HG02642 (cell line): ENCODE results near the gene ZNF530.

Experiments used
- ATAC-seq: cut with Tn5 transposase; IDR thresholded peaks from one replicate; pipeline ENCODE4 v1.9.1; 2021; ENCODE audit warnings: mild to moderate bottlenecking; ENCODE audit not compliant: unreplicated experiment, poor library complexity

The ZNF530 gene

DNA sequence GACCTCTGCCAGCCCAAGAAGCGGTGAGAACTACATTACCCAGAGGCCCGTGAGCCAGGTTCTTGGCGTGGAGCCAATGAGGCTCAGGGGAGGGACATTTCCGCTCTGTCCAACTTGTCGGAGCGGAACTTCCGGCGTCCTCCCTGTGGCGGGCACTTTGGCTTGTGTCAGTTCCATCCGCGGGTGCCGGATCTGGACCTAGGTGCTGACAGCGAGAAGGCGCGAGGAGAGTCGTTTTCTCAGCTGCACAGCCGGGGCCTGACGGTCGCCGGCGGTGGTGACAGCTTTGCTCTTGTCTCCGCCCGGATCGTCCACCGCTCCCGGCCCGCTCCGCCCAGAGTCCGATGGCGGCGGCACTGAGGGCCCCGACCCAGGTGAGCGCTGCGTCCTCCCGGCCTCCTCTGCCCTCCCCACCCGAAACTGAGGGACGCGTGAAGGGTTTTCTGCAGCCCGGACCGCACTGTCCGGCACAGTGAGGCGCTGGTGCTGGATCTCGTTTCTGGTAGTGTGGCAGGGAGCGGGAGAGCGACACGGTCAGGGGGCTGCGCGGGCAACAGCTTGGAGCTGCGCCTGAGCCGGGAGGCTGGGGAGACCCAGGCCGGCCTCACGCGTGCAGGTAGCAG, at the start of gene ZNF530:
Gene ZNF530, plus strand, starts transcription at position 125 of the 623 bp plus-strand sequence. CDS start 4,461 bp downstream, outside the sequence.
- ATAC-seq: peak; percentile 92

DNA sequence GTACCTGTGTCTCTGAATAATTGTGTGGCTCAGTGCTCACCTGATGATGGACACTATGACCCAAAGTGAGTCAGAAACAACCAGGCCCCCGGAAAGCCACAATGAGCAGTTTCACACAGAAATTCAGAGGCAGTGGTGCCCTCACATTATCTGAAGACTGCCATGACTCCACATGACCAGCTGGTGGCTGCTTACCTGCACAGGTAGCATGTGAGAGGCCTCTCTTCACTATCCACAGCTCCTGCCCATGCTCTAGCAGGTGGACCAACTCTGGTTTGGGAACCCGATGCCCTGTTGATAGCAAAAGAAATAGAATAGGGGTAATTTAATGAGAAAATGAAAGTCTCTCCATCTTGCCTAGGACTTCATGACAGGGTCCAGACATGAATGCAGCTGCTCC, 47.3 kb upstream of the ZNF530 start:
- no peak for ATAC-seq

DNA sequence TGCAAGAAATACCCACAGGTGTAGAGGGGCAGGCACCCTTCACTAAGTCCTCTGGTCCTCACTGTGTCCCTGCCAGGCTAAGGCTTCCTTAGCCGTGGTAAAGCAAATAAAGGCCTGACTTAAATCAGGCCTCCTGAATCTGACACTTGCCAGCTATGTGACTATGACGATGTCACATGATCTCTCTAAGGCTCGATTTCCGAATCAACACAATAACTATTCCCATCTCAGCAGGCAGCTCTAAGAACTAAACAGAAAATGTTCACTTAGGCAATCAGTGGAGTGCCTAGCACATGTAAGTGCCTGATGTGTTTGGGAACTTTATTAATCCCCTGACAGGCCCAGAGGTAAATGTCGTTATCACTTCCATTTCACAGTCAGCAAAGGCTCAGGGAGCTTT, 42.0 kb upstream of the ZNF530 start:
- no peak for ATAC-seq

DNA sequence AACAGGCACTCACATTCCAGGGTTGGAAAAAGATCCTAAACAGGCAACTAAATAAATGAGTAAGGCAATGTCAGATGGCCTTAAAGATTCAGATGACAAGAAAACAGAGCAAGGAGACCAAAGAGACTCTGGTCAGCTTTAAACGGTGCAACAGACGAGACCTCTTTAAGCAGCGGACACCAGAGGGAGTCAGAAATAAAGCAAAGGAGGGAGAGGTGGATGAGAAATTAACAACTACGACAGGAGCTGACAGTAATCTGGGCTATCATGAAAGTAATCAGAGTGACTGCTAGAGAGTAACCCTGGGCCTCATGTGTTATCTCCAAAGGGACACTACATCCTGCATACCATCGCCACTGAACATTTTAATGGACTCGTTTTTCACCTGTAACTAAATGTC, 41.2 kb upstream of the ZNF530 start:
- ATAC-seq: no peak

DNA sequence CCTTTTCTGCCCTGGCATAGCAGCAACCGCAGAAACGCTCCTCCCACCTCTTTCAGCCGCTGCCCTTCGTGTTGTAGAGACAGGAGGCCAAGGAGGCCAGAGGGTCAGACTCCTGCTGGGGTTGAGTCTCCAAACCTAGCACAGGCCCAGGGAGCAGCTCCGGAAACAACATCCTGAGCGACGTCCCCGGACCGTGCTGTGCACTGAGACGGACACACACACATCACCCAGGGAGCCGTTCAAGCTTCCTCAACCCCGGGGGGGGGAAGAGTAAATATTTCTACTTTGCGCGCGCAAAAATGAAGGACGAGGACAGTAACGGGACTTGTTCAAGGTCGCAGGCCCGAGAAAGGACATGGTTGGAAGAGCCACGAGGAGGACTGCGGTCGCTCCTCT, 40.7 kb upstream of the ZNF530 start:
- ATAC-seq: peak; percentile 28

DNA sequence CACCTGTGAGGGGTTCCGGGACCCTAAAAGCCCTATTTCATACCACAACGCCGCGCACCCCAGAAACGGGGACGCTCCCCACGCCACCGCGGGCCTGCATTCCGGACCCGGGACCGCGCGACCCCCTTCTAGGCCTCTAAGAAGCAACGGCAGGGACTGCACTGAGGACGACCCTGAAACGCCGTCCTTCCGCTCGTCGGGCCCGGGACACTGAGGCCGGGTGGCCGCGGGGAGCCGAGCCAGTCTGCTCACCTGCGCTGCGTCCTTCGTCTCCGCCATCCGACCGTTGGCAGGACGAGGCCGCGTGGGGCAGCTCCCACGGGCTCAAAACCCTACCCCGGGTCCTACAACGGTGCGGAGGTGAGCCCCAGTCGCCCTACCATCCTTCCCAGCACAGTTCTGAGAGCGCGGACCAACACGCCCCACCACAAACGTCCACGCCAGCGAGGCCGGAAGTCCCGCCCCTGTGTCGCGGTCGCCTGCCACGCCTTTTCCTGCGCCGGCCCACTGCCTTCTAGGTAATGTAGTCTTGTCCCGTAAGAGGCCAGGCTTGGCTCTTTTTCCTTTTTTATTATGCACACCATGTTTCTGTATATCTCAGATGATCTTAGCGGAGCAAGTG, 40.2 kb upstream of the ZNF530 start, which contains the start of gene ZNF550:
Gene ZNF550, minus strand, starts transcription at position 460 of the 622 bp plus-strand sequence. Its CDS starts 181 bp downstream, at position 279.
- ATAC-seq: peak; percentile 97

DNA sequence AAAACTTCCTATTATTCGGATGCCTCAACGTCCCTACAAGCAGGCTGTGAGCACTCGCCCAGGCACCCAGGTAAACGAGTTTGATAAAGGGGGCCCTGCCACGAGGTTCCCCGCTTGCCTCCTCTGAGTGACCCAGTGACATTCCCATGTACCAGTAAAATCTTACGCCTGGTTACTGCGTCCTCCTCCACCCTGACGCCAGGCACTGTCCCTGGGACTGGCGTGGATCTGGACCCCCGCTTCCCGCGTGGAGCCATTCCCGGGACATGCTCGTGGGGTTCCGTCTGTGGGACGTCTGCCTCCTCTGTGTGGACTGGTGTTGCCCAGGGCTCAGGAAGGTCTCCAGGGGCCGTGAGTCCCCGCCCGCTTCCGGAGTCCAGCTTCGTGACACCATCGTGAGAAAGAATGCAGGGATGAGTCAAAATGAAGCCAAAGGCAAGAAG, 39.6 kb upstream of the ZNF530 start:
- peak; percentile 12 for ATAC-seq

DNA sequence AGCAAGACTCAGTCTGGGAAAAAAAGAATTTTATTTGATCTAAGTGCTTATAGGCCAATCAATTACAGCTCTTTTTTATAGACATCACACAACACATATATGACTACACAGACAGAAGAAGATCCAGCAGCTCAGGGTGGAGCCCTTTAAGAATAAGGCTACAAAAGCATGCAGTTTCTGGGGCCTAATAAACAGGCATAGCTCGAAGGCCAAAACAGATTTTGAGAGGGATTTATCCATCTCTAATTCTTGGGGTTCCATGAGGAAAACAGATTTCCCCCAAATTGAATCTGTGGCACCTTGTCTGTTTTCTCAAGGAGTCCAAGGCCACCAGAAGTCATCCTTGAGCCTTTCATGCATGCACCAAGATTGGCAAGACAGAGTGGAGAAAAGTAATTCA, 36.1 kb upstream of the ZNF530 start:
- ATAC-seq: no peak

DNA sequence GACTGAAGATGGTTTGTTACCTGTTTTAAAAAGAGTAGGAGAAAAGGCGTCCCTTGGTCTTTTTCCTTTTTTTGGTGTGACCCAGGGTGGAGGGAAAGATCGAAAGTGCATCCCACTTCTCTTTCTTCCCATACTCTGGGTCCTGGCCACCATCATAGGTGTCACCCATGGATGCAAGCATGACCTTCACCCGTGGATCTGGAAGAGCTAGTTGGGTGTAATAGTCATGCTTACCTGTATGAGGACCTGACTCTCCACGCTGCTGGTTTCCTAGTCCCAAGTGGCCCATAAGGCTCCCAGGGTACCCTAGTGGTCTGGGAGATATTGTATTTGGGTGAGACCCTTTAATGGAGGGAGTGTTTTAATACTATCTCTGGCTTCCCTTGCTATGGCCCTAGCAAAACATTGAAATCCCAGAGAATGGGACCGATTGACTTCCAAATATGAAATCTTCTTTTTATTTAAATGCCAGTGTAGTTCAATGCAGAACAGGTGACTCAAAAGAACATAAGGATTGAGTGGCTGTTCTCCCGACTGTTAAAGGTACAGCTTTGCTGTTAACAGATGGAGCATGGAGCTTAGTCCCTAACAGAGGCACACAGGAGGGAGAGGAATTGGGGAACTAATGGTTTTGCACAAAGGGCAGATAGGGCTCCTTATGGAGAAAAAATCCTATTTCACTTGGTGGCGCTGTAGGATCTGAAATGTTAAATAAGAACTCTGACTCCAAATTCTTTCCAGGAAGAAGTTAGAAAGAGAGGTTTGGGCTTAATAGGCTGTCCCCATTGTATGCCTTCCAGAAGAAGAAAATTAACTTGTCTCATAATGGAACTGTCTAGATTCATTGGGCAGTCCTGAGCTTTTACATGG, 33.1 kb upstream of the ZNF530 start:
- ATAC-seq: no peak

DNA sequence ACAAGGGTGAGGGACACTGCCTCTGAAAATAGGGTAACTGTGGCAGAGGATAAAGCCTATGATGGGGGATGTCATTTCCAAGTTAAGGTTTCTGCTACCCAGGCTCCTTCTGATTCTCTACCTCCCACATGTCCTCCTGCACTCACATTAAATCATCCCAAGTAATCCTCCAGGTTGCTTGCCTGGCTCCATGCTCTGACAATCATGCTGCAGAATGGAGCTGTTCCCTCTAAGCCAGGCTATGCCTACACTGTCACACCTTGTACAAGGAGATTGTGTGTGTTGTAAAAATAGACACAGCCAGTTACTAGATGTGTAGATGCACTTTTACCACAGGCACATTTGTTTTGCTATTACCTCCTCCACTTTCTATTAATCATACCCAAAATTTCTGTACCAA, 29.0 kb upstream of the ZNF530 start:
- ATAC-seq: no peak

DNA sequence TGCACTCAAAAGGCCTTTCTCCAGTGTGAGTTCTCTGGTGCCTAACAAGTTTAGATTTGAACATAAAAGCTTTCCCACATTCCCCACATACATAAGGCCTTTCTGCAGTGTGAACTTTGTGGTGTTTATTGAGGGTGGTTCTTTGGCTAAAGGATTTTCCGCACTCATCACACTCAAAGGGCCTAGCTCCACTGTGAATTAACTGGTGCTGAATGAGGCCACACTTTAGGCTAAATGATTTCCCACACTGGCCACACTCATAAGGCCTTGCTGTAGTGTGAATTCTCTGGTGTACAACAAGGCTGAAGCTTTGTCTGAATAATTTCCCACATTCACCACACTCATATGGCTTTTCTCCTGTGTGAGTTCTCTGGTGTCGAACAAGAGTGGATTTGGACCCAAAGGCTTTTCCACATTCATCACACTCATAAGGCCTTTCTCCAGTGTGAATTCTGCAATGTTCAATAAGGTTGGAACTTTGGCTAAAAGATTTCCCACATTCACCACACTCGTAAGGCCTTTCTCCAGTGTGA, 27.2 kb upstream of the ZNF530 start:
- no peak for ATAC-seq

DNA sequence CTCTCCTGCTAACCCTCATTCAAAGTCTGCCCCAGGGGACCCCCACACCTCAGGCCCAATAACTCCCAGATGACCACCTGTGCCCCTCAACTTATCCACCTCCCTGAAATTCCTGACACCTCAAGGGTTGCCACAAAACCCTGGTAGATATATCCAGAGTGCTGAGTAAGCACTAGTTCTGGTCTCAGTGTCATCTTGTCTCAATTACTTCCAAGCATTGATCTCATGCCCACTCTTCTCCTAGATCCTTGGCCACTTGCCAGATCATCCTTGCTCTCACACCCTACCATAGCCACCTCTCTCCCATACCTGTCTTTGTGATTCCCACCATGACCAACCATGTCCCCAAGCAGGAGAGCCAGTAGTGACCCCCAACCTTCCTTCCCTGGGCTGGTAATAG, 23.0 kb upstream of the ZNF530 start:
- no peak for ATAC-seq

DNA sequence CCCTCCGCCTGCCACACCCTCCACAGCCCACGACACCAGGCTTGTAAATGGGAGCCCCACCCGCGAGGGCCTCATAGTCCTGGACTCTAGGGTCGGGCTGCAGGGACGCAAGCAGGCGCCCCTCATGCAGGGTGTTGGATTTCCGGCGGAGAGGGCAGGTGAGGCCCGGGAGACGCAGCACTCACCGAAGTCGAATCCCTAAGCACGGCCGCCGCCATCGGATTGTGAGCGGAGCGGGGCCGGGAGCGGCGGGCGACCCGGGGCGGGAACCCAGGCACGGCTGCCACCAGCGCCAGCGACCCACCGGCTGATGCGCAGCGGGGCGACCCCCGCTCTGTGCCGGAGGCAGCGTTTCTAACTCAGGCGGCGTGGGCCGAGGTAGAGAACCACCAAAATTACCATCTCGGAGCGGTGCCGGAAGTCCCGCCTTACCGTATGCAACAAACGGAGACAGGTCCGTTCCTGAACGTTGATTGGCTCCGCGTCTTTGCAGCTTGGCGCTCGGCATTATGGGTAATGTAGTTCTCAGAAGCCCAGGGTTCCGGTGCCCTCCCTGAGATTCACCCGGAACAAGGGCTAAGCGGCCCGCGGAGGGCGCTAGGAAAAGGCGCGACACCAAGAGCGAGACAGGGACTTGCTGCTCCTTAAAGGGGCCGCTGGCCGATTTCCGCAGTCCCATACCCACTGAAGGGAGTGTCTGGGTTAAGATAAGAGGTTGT, 21.0 kb upstream of the ZNF530 start, which contains the start of gene ZNF416:
Gene ZNF416, minus strand, starts transcription at position 425 of the 719 bp plus-strand sequence. Its CDS starts 207 bp downstream, at position 218.
- peak; percentile 96 for ATAC-seq

DNA sequence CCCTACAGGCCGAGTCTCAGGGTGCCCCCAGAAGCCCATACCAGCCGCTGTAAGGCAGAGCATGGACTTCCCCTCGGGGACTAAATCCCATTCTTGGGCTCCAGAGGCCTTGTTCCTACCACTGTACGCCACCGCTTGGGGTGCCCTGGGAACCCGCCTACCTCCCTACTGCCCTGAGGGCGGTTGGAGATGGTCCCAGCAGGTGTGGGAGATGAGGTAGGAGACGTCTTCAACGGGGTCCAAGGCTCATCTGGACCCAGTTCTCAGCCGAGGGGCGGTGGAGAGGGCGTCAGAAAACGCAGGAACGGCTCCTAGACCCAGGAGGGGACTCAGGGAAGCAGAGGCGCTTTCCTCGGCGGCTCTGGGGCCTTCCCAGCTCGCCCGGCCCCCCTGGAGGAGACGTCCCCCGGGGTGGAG, 16.6 kb upstream of the ZNF530 start:
- ATAC-seq: no peak

DNA sequence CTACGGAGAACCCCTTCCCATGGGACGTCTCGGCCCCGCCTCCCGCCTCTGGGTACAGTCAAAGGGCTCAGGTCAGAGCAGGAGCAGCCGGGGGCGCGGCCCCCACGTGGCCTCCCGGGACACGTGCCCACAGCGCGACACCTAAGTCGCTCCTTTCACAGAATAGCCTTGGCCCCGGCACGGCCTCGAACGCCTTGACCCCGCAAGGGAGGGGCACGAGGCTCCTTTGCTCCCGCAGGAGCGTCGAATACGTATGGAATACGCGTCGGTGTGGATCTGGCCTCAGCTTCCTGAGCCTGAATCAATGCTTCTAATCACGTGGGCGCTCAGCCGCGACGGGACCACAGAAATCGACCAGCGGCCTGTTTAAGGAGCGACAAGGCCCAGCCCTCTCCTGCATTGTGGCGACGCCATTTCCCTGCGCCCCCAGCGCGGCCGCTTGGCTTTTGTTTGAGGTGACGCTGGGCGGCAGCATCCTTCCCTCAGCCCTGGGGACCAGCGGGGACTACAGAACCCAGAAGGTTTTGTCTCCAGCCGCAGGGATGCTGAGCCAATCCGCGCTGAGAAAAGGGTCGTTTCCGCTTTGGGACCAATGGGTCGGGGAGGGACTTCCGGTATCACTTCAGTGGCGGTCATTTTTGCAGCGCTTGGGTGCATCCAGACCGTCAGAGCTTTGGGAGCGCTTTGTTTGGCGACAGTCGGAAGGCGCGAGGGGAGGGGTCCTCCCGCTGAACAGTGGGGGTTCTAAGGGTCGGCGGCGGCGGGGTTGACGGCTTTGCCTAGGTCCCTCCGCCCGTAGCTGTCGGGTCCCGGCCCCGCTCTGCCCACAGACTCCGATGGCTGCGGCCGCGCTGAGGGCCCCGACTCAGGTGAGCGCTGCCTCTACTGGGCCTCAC, 15.9 kb upstream of the ZNF530 start, which contains the start of gene ZIK1:
Gene ZIK1, plus strand, starts transcription at position 625 of the 896 bp plus-strand sequence. Its CDS starts 212 bp downstream, at position 837.
- ATAC-seq: peak; percentile 81

DNA sequence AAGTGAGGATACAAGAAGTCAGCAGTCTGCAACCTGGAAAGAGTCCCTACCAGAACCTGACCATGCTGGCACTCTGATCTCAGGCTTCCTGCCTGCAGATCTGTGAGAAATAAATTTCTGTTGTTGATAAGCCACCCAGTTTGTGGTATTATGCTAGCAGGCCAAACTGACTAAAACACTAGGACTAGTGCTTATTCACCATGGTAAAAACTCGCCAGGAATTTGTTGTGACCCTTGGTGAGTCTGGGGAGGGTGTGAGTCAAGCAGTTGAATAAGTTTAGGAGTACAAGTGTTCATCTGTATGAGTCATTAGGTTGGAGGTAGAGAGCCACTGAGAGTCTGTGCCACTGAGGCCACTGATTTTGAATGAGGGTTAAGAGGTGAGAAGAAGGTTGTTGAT, 12.2 kb upstream of the ZNF530 start:
- no peak for ATAC-seq

DNA sequence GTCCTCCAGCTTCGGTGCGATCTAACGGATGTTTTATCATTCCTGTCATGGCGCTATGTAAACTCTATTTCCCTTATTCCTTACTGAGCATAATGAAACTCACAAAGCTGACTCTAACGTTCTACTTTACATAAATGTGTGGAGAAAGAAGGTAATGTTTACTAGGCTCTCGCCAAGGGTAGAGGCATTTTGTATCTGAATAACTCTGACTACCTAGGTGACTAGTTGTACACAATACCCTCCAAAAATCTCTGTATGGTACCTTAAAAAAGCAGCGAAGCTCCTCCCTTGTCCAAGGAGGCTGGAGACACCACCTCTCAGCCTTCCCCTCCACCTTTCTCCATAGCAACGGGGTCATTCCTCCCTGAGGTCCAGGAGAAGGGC, 316 bp upstream of the ZNF530 start:
- no peak for ATAC-seq

DNA sequence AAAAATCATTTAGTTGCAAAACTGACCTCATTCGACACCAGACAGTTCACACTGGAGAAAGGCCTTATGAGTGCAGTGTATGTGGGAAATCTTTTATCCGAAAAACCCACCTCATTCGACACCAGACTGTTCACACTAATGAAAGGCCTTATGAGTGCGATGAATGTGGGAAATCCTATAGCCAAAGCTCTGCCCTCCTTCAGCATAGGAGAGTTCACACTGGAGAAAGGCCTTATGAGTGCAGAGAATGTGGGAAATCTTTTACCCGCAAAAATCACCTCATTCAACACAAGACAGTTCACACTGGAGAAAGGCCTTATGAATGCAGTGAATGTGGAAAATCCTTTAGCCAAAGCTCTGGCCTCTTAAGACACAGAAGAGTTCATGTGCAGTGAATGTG, 7.2 kb downstream of the ZNF530 start:
- ATAC-seq: no peak

DNA sequence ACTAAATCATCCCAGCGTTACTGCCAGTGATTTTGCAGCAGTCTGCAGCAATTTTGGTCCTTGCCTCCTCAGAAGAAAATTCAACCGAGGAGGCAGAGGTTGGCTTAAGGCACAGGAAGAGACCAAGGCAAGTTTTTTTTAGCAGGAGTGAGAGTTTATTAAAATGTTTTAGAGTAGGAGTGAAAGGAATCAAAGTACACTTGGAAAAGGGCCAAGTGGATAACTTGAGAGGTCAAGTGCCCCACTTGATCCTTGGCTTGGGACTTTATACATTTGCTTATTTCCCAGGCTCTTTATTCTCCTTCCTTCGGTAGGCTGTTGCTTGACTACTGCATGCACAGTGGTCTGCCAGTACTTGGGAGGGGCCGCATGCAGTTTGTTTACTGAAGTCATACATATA, 11.4 kb downstream of the ZNF530 start:
- no peak for ATAC-seq
